Endothelial cell of umbilical vein (primary cell): ENCODE data around the gene CERS6. TPM values are rescaled to one million over a fixed set of nuclear protein-coding genes. Genes with fewer than 3 reads are reported as not detected.
"Not testable (repeated sequence)": the region's sequence is repeated elsewhere in the genome, so short reads cannot be mapped to it uniquely, and the experiment has no call there.

ENCODE experiments used
- BruUV-seq: library from RNA; stranded (reverse); fragments of 400-500 nt; replicated peaks from 2 replicates; lab custom pipeline; 2021; lab: Mats Ljungman, UMichigan
- CTCF ChIA-PET: fragments of 300-600, 350-600 bp; sonication (Branson Sonifier 250); formaldehyde crosslinking; loops from one replicate; lab custom pipeline; 2021; ENCODE audit warnings: antibody characterized with exemption, inconsistent platforms; lab: Charles Lee
- POLR2A ChIA-PET: fragments of 300-600, 350-600 bp; sonication (Branson Sonifier 250); formaldehyde crosslinking; loops from one replicate; lab custom pipeline; 2021; ENCODE audit warnings: antibody characterized with exemption, inconsistent platforms; lab: Charles Lee
- DNase-seq: peaks from one replicate; pipeline ENCODE4 v3.0.0-alpha.2; 2011; ENCODE audit warnings: low read depth, low spot score
- FAIRE-seq: peaks from 2 replicates; lab custom pipeline; 2011; peaks lifted over from hg19 to GRCh38; lab: Jason Lieb, UNC
- H2AFZ ChIP-seq: 2 replicates; pipeline ENCODE4 v1.6.0; 2012; ENCODE audit warnings: low read depth, low read length, control low read depth, inconsistent platforms
- H3K27ac ChIP-seq: 2 replicates; pipeline ENCODE4 v1.5.1; 2011; ENCODE audit warnings: low read depth, mild to moderate bottlenecking, control low read depth, low read length, moderate library complexity; ENCODE audit not compliant: insufficient read depth
- H3K27me3 ChIP-seq, 2 experiments: 2 replicates each; pipeline versions ENCODE4 v1.6.0 to v1.6.1; 2011; ENCODE audit warnings: low read length in 2 of 2, mixed read lengths in 1 of 2; ENCODE audit not compliant: control insufficient read depth in 2 of 2, insufficient read depth in 2 of 2
- H3K36me3 ChIP-seq, 2 experiments: 2 replicates in 1 of 2; 3 replicates in 1 of 2; pipeline ENCODE4 v1.5.1; 2011; ENCODE audit warnings: low read length in 2 of 2, mild to moderate bottlenecking in 1 of 2, moderate library complexity in 1 of 2; ENCODE audit not compliant: control insufficient read depth in 2 of 2, insufficient read depth in 2 of 2; ENCODE audit errors: extremely low read depth in 1 of 2
- H3K4me1 ChIP-seq: 3 replicates; pipeline ENCODE4 v1.5.1; 2011; ENCODE audit warnings: mild to moderate bottlenecking, low read length; ENCODE audit not compliant: control insufficient read depth, insufficient read depth; ENCODE audit errors: extremely low read depth
- H3K4me2 ChIP-seq: 2 replicates; pipeline ENCODE4 v1.6.1; 2011; ENCODE audit warnings: low read length, control low read depth, mixed read lengths; ENCODE audit not compliant: insufficient read depth
- H3K4me3 ChIP-seq, 3 experiments: fragments of 200-600 bp in 1 of 3; sonication (generic), shearing (Covaris generic) in 1 of 3; replicated peaks in 1 of 3; 2 replicates each; pipeline ENCODE4 v1.5.1; 2011 to 2016; ENCODE audit warnings: control low read depth in 3 of 3, low read length in 3 of 3, mild to moderate bottlenecking in 2 of 3, inconsistent platforms in 1 of 3, low read depth in 1 of 3, moderate library complexity in 1 of 3; ENCODE audit not compliant: insufficient read depth in 1 of 3
- H3K79me2 ChIP-seq: 2 replicates; pipeline ENCODE4 v1.6.0; 2012; ENCODE audit warnings: low read length, inconsistent platforms; ENCODE audit not compliant: control insufficient read depth, insufficient read depth
- H3K9ac ChIP-seq: replicated peaks from 2 replicates; pipeline ENCODE3; 2011; ENCODE audit warnings: low read length, control low read depth; ENCODE audit not compliant: insufficient read depth; ENCODE audit errors: extremely low read depth
- H3K9me1 ChIP-seq: replicated peaks from 3 replicates; pipeline ENCODE4 v1.6.0; 2011; ENCODE audit warnings: mild to moderate bottlenecking, low read length; ENCODE audit not compliant: control insufficient read depth, insufficient read depth; ENCODE audit errors: extremely low read depth
- H3K9me3 ChIP-seq: replicated peaks from 2 replicates; pipeline ENCODE4 v1.5.1; 2012; ENCODE audit warnings: low read length, inconsistent platforms; ENCODE audit not compliant: control insufficient read depth, insufficient read depth
- H4K20me1 ChIP-seq: replicated peaks from 2 replicates; pipeline ENCODE3; 2011; ENCODE audit warnings: mild to moderate bottlenecking, low read length; ENCODE audit not compliant: control insufficient read depth, insufficient read depth; ENCODE audit errors: extremely low read depth
- CTCF ChIP-seq, 2 donors: IDR thresholded peaks; 1 replicate in 1 of 2; 2 replicates in 1 of 2; pipeline ENCODE4 v1.5.1; 2011; ENCODE audit warnings: low read length in 2 of 2, mild to moderate bottlenecking in 2 of 2, moderate library complexity in 2 of 2, control low read depth in 1 of 2, inconsistent platforms in 1 of 2, low read depth in 1 of 2; ENCODE audit not compliant: insufficient read depth in 1 of 2; ENCODE audit errors: extremely low read depth in 1 of 2
- FOS ChIP-seq: IDR thresholded peaks from 2 replicates; pipeline ENCODE4 v1.6.1; 2011; ENCODE audit warnings: mild to moderate bottlenecking, low read length, moderate library complexity, borderline replicate concordance; ENCODE audit not compliant: insufficient read depth
- GATA2 ChIP-seq: IDR thresholded peaks from 2 replicates; pipeline ENCODE4 v1.7.0; 2011; ENCODE audit warnings: low read depth, mild to moderate bottlenecking, moderate library complexity, mixed read lengths, low read length; ENCODE audit not compliant: insufficient read length, insufficient read depth
- MAX ChIP-seq: IDR thresholded peaks from 2 replicates; pipeline ENCODE4 v1.6.1; 2011; ENCODE audit not compliant: insufficient read depth, insufficient read length
- POLR2A ChIP-seq: IDR thresholded peaks from 2 replicates; pipeline ENCODE4 v1.6.1; 2012; ENCODE audit warnings: low read depth, mild to moderate bottlenecking, control low read depth, low read length
- POLR2AphosphoS5 ChIP-seq: IDR thresholded peaks from 2 replicates; pipeline ENCODE4 v1.6.1; 2012; ENCODE audit warnings: low read depth, mild to moderate bottlenecking, control low read depth, low read length, moderate library complexity; ENCODE audit not compliant: insufficient read depth
- dilution Hi-C: fragments of 300-500 bp; cut with MboI; formaldehyde crosslinking; loops from one replicate; pipeline ENCODE4 v1.15.0; 2019; ENCODE audit warnings: low sequenced_read_pairs; ENCODE audit not compliant: extremely low pct_ligation_motif_present
- intact Hi-C: fragments of 100-400 bp; cut with micrococcal nuclease; formaldehyde crosslinking; loops from one replicate; pipeline ENCODE4 v1.10.0; 2022
- polyA plus RNA-seq, 4 experiments: library from polyadenylated mRNA; depleted of rRNA in 3 of 4; stranded (reverse) in 3 of 4; unstranded in 1 of 4; fragments of >200 nt; gene quantifications; 2 replicates each; pipeline versions ENCODE4 v1.2.1 to v1.2.3, GENCODE V29; 2011 to 2012; ENCODE audit warnings: missing spikeins in 1 of 4
- total RNA-seq: library from RNA; stranded (reverse); gene quantifications from 2 replicates; pipeline ENCODE4 v1.2.3, GENCODE V29; 2021

CERS6 gene
- total and polyA plus RNA-seq, 2 donors (not counting 3 experiments of a cell fraction or from before 2014, with no cell fraction given), result 2.7 to 11.7 TPM

- Histone ChIP-seq H3K36me3 (no peaks in the 10 kb centered on the region), H3K9ac (no peak overlapping the region), H3K9me3 (no peaks in the 10 kb centered on the region), H3K4me3 (no peak overlapping the region), H3K27me3 (no peaks in the 10 kb centered on the region), H4K20me1 (no peaks in the 10 kb centered on the region), H3K79me2 (no peaks in the 10 kb centered on the region), H3K4me2 (no peak overlapping the region), H3K27ac (no peak overlapping the region), H3K9me1 (no peaks in the 10 kb centered on the region), H2AFZ (no peak overlapping the region), H3K4me1 (no peaks in the 10 kb centered on the region)
- POLR2A ChIA-PET, result no interaction called here
- dilution Hi-C loops (no loop called here), intact Hi-C loops (no loop called here)
- no TSS peak for BruUV-seq
- TF ChIP-seq MAX (no peak), POLR2AphosphoS5 (no peak), FOS (no peak), POLR2A (no peak), CTCF (IDR thresholded peaks at IDR 0.05; ENCODE audit: extremely low read depth in 1 of 2, insufficient read depth in 1 of 2, low read depth in 1 of 2, low read length in 2 of 2) (no peak), GATA2 (no peak)
- DNase-seq (no peak), FAIRE-seq (no peak)
- CTCF ChIA-PET, result interaction anchor here (0.9 kb wide), 1 partner anchor 9 kb away, joined by 3 read pairs; no protein-coding TSS in a partner anchor
Measured at GRCh38 chr2:168501466-168502065, 45.5 kb downstream of the CERS6 start.

- dilution Hi-C loops, H3K9me1 ChIP-seq, H3K4me2 ChIP-seq, H2AFZ ChIP-seq, H3K27ac ChIP-seq, H3K9me3 ChIP-seq, H3K79me2 ChIP-seq, CTCF ChIA-PET, POLR2A ChIA-PET, H3K27me3 ChIP-seq, H3K9ac ChIP-seq, H3K36me3 ChIP-seq, BruUV-seq, intact Hi-C loops, DNase-seq, H4K20me1 ChIP-seq, FAIRE-seq, H3K4me1 ChIP-seq, H3K4me3 ChIP-seq: not testable (repeated sequence)
Measured at GRCh38 chr2:168502852-168503251, 46.8 kb downstream of the CERS6 start.
